Heart left ventricle (tissue), 13 donors: Measurements from ENCODE around the gene COBL.

Source experiments
- CTCF ChIP-seq, 12 donors: fragments of 200-600 bp; sonication (generic) in 4 of 12; IDR thresholded peaks; one replicate each; pipeline versions ENCODE4 v1.5.0 to v1.8.0; 2018 to 2022; ENCODE audit warnings: antibody characterized with exemption in 12 of 12, mild to moderate bottlenecking in 5 of 12
- POLR2A ChIP-seq, 2 donors: fragments of 450-650 bp; IDR thresholded peaks; one replicate each; pipeline ENCODE4 v1.6.1; 2017; ENCODE audit warnings: antibody characterized with exemption in 2 of 2, mild to moderate bottlenecking in 2 of 2, moderate library complexity in 2 of 2
- donor health status: ischemic (EF 13 %, LVEDD 7.1; RV severe dilation, severe dysfunction).
- donor health status: DM: no; HTN: yes; CAD: no.
- donor health status: DM: no; HTN: no; CAD: no.
- donor health status: ischemic (EF 25% LVEDD 6.9; RV normal size, moderate dysfunction).
- donor health status: ischemic (EF 25% LVEDD 5.7; RV mildly dilated, moderate dysfunction).
- donor health status: ischemic (EF 35%, LVEDD 5.7; RV mildly dilated, moderate dysfunction).
- donor health status: nonischemic (EF 11% LVEDD 7.7; RV severe dilation, severe dysfunction).
- donor health status: DM: yes; HTN: yes; CAD: no.
- donor health status: PGD.
- donor health status: ischemic (EF 29% LVEDD 5.4; RV normal size, mild dysfunction).
- donor health status: nonischemic (EF 23%, LVEDD 6.1; RV moderate dilation, normal function).

- TF ChIP-seq POLR2A (IDR thresholded peaks at IDR 0.05) (no peak), CTCF (IDR thresholded peaks at IDR 0.05) (no peak)
Observed at GRCh38 chr7:51027106-51027934, 289.3 kb downstream of the COBL start.
